ENCODE measurements around the gene TMEM205. TPM values are rescaled to one million over a fixed set of nuclear protein-coding genes. Genes with fewer than 3 reads are reported as not detected.

TMEM205 gene
- 100 to 1,000 TPM in 1 of 2 donors, 10 to 100 TPM in 1; 99.9 to 142 TPM for total RNA-seq

GRCh38 chr19:11346104-11346940, at the start of gene TMEM205, which contains the start of gene CCDC159:
TSS of gene TMEM205 (minus strand) at chr19:11346268. CDS start at chr19:11345619, 649 bp downstream.
TSS of gene CCDC159 (plus strand) at chr19:11346519. CDS start at chr19:11346607, 88 bp downstream.

GRCh38 chr19:11374433-11375142, 28.5 kb upstream of the TMEM205 start, which contains the start of gene SWSAP1:
TSS of gene SWSAP1 (plus strand) at chr19:11374666. CDS start at chr19:11374681, 15 bp downstream.

GRCh38 chr19:11355160-11356073, 9.3 kb upstream of the TMEM205 start, which contains the start of gene PLPPR2:
TSS of gene PLPPR2 (plus strand) at chr19:11355432. CDS start at chr19:11357674, 2,242 bp downstream.

GRCh38 chr19:11339254-11340098, 6.6 kb downstream of the TMEM205 start, which contains the start of gene RAB3D:
TSS of gene RAB3D (minus strand) at chr19:11339657. CDS start at chr19:11337399, 2,258 bp downstream.

GRCh38 chr19:11295665-11296245, 50.3 kb downstream of the TMEM205 start, which contains the start of gene TSPAN16:
TSS of gene TSPAN16 (plus strand) at chr19:11296160. CDS start at chr19:11296298, 138 bp downstream.

Other genes with a start within 250 kb of the TMEM205 start
- 10 to 100 TPM; 28.6 to 55.9 TPM for gene SPC24, start 190.5 kb downstream of the TMEM205 start, total RNA-seq
- gene KANK2, start 148.7 kb downstream of the TMEM205 start, total RNA-seq: 10 to 100 TPM; 66.1 to 70.9 TPM
- gene ANGPTL8, start 106.6 kb downstream of the TMEM205 start, total RNA-seq: not detected
- 1 to 10 TPM; 5.7 to 7.6 TPM for gene DOCK6, start 83.7 kb downstream of the TMEM205 start, total RNA-seq
- not detected for gene TSPAN16, start 50.1 kb downstream of the TMEM205 start, total RNA-seq
- 1 to 10 TPM; 4.1 to 6.3 TPM for gene RAB3D, start 6.6 kb downstream of the TMEM205 start, total RNA-seq
- 1 to 10 TPM; 4.7 to 9.6 TPM for gene CCDC159, start 251 bp upstream of the TMEM205 start, total RNA-seq
- 1 to 10 TPM; 6.5 to 6.7 TPM for gene PLPPR2, start 9.2 kb upstream of the TMEM205 start, total RNA-seq
- gene SWSAP1, start 28.4 kb upstream of the TMEM205 start, total RNA-seq: 1 to 10 TPM; 1.3 to 1.4 TPM
- gene EPOR, start 38.0 kb upstream of the TMEM205 start, total RNA-seq: 1 to 10 TPM; 7.6 to 8.0 TPM
- 1 to 10 TPM; 1.3 to 2.4 TPM for gene RGL3, start 73.0 kb upstream of the TMEM205 start, total RNA-seq
- gene ODAD3, start 88.9 kb upstream of the TMEM205 start, total RNA-seq: not detected
- 100 to 1,000 TPM in 1 of 2 donors, 10 to 100 TPM in 1; 74.7 to 119 TPM for gene PRKCSH, start 89.4 kb upstream of the TMEM205 start, total RNA-seq
- gene ELAVL3, start 134.8 kb upstream of the TMEM205 start, total RNA-seq: not detected
- 1 to 10 TPM; 2.4 to 3.0 TPM for gene ZNF653, start 159.6 kb upstream of the TMEM205 start, total RNA-seq
- 10 to 100 TPM; 25.1 to 40.0 TPM for gene ECSIT, start 182.9 kb upstream of the TMEM205 start, total RNA-seq
- not detected for gene CNN1, start 192.6 kb upstream of the TMEM205 start, total RNA-seq
- gene ELOF1, start 213.0 kb upstream of the TMEM205 start, total RNA-seq: 10 to 100 TPM; 43.7 to 52.3 TPM
- gene ACP5, start 231.4 kb upstream of the TMEM205 start, total RNA-seq: 100 to 1,000 TPM; 133 to 141 TPM